ENCODE measurements around the gene FAM124A.

FAM124A gene

GRCh38 chr13:51221674-51222036, 543 bp upstream of the FAM124A start:
- no peak for DNase-seq

GRCh38 chr13:51222686-51223559, 725 bp downstream of the FAM124A start:
- peak; percentile 67 for DNase-seq

GRCh38 chr13:51223560-51224270, 1.5 kb downstream of the FAM124A start:
- DNase-seq: no peak

- no peak for DNase-seq
Observed at GRCh38 chr13:51225029-51225428, 2.8 kb downstream of the FAM124A start.

GRCh38 chr13:51227404-51227803, 5.2 kb downstream of the FAM124A start:
- no peak for DNase-seq

- no peak for DNase-seq
Observed at GRCh38 chr13:51229101-51229719, 7.0 kb downstream of the FAM124A start.

GRCh38 chr13:51229731-51230130, 7.5 kb downstream of the FAM124A start:
- no peak for DNase-seq

GRCh38 chr13:51230477-51231105, 8.4 kb downstream of the FAM124A start:
- DNase-seq: no peak

GRCh38 chr13:51231456-51231855, 9.3 kb downstream of the FAM124A start:
- DNase-seq: no peak

GRCh38 chr13:51232328-51232727, 10.1 kb downstream of the FAM124A start:
- DNase-seq: no peak

- no peak for DNase-seq
Observed at GRCh38 chr13:51233117-51233826, 11.1 kb downstream of the FAM124A start.

- DNase-seq: no peak
Observed at GRCh38 chr13:51234676-51235075, 12.5 kb downstream of the FAM124A start.

GRCh38 chr13:51235186-51235585, 13.0 kb downstream of the FAM124A start:
- DNase-seq: no peak

GRCh38 chr13:51235756-51236490, 13.7 kb downstream of the FAM124A start:
- DNase-seq: no peak

GRCh38 chr13:51236491-51236792, 14.2 kb downstream of the FAM124A start:
- no peak for DNase-seq

- no peak for DNase-seq
Observed at GRCh38 chr13:51237386-51237785, 15.2 kb downstream of the FAM124A start.

GRCh38 chr13:51237887-51238286, 15.7 kb downstream of the FAM124A start:
- DNase-seq: peak; percentile 38

- no peak for DNase-seq
Observed at GRCh38 chr13:51240178-51240577, 18.0 kb downstream of the FAM124A start.

- no peak for DNase-seq
Observed at GRCh38 chr13:51240958-51241357, 18.8 kb downstream of the FAM124A start.

GRCh38 chr13:51241720-51242119, 19.5 kb downstream of the FAM124A start:
- DNase-seq: no peak

GRCh38 chr13:51243227-51243626, 21.0 kb downstream of the FAM124A start:
- no peak for DNase-seq

- DNase-seq: no peak
Observed at GRCh38 chr13:51243832-51244231, 21.6 kb downstream of the FAM124A start.
